Osteocyte (in vitro differentiated cells): ENCODE results near the gene CDK16. TPM values are rescaled to one million over a fixed set of nuclear protein-coding genes. Genes with fewer than 3 reads are reported as not detected.

Source experiments
- DNase-seq: peaks from one replicate; pipeline ENCODE4 v3.0.0; 2021; ENCODE audit warnings: mixed read lengths; ENCODE audit not compliant: unreplicated experiment; ENCODE audit errors: extremely low spot score
- H3K27ac Mint-ChIP-seq: one replicate; pipeline ENCODE4 v1.8.0; 2021; ENCODE audit warnings: mild to moderate bottlenecking, mixed read lengths; ENCODE audit not compliant: unreplicated experiment
- H3K27me3 Mint-ChIP-seq: one replicate; pipeline ENCODE4 v1.8.0; 2021; ENCODE audit warnings: mixed read lengths; ENCODE audit not compliant: unreplicated experiment
- H3K36me3 Mint-ChIP-seq: one replicate; pipeline ENCODE4 v1.8.0; 2021; ENCODE audit warnings: mixed read lengths; ENCODE audit not compliant: unreplicated experiment
- H3K4me1 Mint-ChIP-seq: one replicate; pipeline ENCODE4 v1.8.0; 2021; ENCODE audit warnings: mixed read lengths; ENCODE audit not compliant: unreplicated experiment
- H3K4me3 Mint-ChIP-seq: one replicate; pipeline ENCODE4 v1.8.0; 2021; ENCODE audit warnings: mild to moderate bottlenecking, moderate library complexity, mixed read lengths; ENCODE audit not compliant: unreplicated experiment
- H3K9me3 Mint-ChIP-seq: one replicate; pipeline ENCODE4 v1.8.0; 2021; ENCODE audit warnings: mixed read lengths; ENCODE audit not compliant: unreplicated experiment
- total RNA-seq: library from RNA; stranded (reverse); gene quantifications from 2 replicates; pipeline ENCODE4 v1.2.1, GENCODE V29; 2021
- TF ChIP-seq, protein P1 (sequence below): fragments of 200-600 bp; sonication (generic); IDR thresholded peaks from 2 replicates; pipeline ENCODE4 v1.5.0; 2021; ENCODE audit warnings: antibody characterized with exemption, mild to moderate bottlenecking, moderate library complexity

The CDK16 gene
- total RNA-seq, 1 donor from 2014 or later, result 174 TPM

DNA sequence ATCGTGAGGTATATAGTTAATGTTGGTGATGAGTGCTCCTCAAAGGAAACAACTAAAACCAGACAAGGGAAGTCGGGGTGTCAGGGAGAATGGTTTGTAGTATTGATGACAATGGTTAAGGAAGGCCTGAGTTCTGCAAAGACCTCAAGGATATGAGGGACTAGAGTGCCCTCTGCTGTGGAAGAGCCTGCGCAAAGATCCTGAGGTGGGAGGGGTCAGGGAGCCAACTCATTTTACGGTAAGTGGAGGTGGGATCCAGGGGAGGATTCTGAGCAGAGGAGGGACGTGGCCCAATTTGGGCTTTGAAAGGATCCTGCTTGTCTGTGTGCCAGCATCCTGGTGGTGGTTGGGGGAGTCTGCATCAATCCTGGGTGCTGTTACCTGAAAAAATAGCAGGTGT lies 13.5 kb upstream of the CDK16 start:
- Mint-ChIP-seq H3K4me1 (peaks cover 6% of the 10 kb centered on the region), H3K27ac (no peak overlapping the region), H3K9me3 (no peaks in the 10 kb centered on the region), H3K36me3 (peaks cover 68% of the 10 kb centered on the region), H3K4me3 (no peak overlapping the region), H3K27me3 (no peaks in the 10 kb centered on the region)
- TF ChIP-seq, protein P1, sequence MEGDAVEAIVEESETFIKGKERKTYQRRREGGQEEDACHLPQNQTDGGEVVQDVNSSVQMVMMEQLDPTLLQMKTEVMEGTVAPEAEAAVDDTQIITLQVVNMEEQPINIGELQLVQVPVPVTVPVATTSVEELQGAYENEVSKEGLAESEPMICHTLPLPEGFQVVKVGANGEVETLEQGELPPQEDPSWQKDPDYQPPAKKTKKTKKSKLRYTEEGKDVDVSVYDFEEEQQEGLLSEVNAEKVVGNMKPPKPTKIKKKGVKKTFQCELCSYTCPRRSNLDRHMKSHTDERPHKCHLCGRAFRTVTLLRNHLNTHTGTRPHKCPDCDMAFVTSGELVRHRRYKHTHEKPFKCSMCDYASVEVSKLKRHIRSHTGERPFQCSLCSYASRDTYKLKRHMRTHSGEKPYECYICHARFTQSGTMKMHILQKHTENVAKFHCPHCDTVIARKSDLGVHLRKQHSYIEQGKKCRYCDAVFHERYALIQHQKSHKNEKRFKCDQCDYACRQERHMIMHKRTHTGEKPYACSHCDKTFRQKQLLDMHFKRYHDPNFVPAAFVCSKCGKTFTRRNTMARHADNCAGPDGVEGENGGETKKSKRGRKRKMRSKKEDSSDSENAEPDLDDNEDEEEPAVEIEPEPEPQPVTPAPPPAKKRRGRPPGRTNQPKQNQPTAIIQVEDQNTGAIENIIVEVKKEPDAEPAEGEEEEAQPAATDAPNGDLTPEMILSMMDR, result no peak
- DNase-seq, result no peak

DNA sequence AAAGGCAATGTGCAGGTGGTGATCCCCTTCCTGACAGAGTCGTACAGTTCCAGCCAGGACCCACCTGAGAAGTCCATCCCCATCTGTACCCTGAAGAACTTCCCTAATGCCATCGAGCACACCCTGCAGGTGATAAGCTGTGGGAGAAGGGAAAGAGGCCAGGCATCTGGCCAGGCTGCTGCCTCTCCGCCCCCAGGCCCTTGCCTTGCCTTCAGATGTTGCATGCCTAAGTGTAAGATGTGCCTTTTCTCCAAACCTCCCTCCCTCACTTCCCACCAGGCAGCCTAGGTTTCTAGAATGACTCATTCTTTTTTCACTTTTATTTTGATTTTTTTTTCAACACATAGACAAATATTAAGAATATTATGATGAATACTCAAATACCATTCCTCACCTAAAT lies 12.2 kb upstream of the CDK16 start:
- H3K4me3 Mint-ChIP-seq, result no peak overlapping the region
- no peaks in the 10 kb centered on the region for H3K9me3 Mint-ChIP-seq
- peaks cover 68% of the 10 kb centered on the region for H3K36me3 Mint-ChIP-seq
- peaks cover 6% of the 10 kb centered on the region for H3K4me1 Mint-ChIP-seq
- DNase-seq, result no peak
- TF ChIP-seq, protein P1, result no peak
- H3K27me3 Mint-ChIP-seq, result no peaks in the 10 kb centered on the region
- H3K27ac Mint-ChIP-seq, result peak overlapping the region; percentile 73

DNA sequence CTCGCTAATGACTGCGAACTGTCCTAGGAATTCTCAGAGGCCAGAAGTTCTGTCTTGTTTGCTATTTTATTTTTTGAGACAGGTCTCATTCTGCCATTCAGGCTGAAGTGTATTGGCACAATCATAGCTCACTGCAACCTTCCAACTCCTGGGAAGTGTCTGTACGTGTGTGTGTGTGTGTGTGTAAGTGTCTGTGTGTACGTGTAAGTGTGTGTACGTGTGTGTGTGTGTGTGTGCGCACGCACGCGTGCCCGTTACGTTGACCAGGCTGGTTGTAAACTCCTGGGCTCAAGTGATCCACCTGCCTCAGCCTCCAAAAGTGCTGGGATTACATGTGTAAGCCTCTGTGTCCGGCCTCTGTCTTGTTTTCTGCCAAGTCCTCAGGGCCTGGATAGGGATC lies 10.4 kb upstream of the CDK16 start:
- TF ChIP-seq, protein P1, result no peak
- no peak overlapping the region for H3K4me3 Mint-ChIP-seq
- H3K27ac Mint-ChIP-seq, result no peak overlapping the region
- no peak for DNase-seq
- peaks cover 72% of the 10 kb centered on the region for H3K36me3 Mint-ChIP-seq
- no peaks in the 10 kb centered on the region for H3K9me3 Mint-ChIP-seq
- no peaks in the 10 kb centered on the region for H3K27me3 Mint-ChIP-seq
- H3K4me1 Mint-ChIP-seq, result peaks cover 6% of the 10 kb centered on the region

DNA sequence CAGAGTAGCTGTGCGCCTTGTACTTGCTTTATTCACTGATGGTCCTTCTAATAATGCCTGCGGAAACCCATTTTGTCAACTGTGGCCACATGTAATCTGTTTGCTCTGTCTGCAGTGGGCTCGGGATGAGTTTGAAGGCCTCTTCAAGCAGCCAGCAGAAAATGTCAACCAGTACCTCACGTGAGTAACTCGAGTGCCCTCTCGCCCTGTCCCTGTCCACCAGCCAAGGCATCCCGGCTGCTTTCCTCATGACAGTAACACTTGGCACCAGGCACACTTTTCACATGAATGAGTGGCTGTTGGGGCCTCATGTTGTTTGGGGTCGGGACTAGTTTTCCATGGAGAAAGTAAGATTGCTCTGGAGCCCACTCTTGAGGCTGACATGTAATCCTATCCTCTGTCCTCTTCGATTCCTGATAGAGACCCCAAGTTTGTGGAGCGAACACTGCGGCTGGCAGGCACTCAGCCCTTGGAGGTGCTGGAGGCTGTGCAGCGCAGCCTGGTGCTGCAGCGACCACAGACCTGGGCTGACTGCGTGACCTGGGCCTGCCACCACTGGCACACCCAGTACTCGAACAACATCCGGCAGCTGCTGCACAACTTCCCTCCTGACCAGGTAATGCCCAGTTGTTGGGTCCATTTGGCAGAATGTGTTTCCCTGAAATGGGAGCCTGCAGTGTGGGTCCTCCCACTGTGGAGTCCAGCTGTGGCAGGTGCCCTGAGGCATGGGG lies 8.8 kb upstream of the CDK16 start:
- no peaks in the 10 kb centered on the region for H3K9me3 Mint-ChIP-seq
- peak overlapping the region; percentile 7 for H3K27ac Mint-ChIP-seq
- H3K27me3 Mint-ChIP-seq, result no peaks in the 10 kb centered on the region
- peaks cover 6% of the 10 kb centered on the region for H3K4me1 Mint-ChIP-seq
- DNase-seq, result no peak
- TF ChIP-seq, protein P1, result no peak
- H3K36me3 Mint-ChIP-seq, result peaks cover 72% of the 10 kb centered on the region
- no peak overlapping the region for H3K4me3 Mint-ChIP-seq

DNA sequence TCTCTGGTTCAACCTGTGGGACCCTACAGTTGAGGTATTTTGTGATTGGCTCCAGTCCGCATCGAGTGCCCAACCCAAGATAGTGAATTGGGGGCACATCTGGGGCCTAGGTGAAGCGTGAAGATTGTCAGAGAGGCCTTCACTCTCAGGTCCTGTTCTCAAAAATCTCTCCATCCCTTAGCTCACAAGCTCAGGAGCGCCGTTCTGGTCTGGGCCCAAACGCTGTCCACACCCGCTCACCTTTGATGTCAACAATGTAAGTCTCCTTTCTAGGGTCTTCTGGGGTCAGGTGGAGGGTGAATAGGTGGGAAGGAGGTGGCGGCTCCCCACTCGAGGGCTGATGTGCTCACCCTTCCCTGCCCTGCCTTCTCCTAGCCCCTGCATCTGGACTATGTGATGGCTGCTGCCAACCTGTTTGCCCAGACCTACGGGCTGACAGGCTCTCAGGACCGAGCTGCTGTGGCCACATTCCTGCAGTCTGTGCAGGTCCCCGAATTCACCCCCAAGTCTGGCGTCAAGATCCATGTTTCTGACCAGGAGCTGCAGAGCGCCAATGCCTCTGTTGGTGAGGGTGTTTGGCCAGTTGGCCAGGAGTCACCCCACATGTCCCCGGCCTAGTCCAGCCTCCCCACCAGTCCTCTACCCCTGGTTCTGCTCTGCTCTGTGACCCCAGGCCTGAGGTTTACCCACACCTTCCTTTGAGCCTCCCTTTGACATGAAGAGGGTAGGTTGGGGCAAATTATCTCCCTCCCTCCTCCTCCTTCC lies 7.6 kb upstream of the CDK16 start:
- no peaks in the 10 kb centered on the region for H3K9me3 Mint-ChIP-seq
- H3K27me3 Mint-ChIP-seq, result no peaks in the 10 kb centered on the region
- TF ChIP-seq, protein P1, result no peak
- H3K36me3 Mint-ChIP-seq, result peaks cover 76% of the 10 kb centered on the region
- no peak for DNase-seq
- no peak overlapping the region for H3K4me3 Mint-ChIP-seq
- H3K4me1 Mint-ChIP-seq, result peaks cover 5% of the 10 kb centered on the region
- H3K27ac Mint-ChIP-seq, result no peak overlapping the region
